ENCODE measurements around the gene SPACA4.

The SPACA4 gene

GRCh38 chr19:48598996-48599700 lies 7.4 kb upstream of the SPACA4 start:
- FAIRE-seq: no peak

GRCh38 chr19:48600679-48601417 lies 5.7 kb upstream of the SPACA4 start:
- FAIRE-seq: no peak

GRCh38 chr19:48603001-48603400 lies 3.5 kb upstream of the SPACA4 start:
- no peak for FAIRE-seq

- no peak for FAIRE-seq
These were observed 3.1 kb upstream of the SPACA4 start for GRCh38 chr19:48603449-48603848.

GRCh38 chr19:48603850-48604249 lies 2.7 kb upstream of the SPACA4 start:
- no peak for FAIRE-seq

GRCh38 chr19:48607359-48607755 lies 815 bp downstream of the SPACA4 start:
- FAIRE-seq: no peak

- no peak for FAIRE-seq
These were observed 2.3 kb downstream of the SPACA4 start for GRCh38 chr19:48608798-48609263.

- no peak for FAIRE-seq
These were observed 3.1 kb downstream of the SPACA4 start for GRCh38 chr19:48609571-48610108.

- no peak for FAIRE-seq
These were observed 5.3 kb downstream of the SPACA4 start for GRCh38 chr19:48611872-48612271.

GRCh38 chr19:48613024-48613851 lies 6.7 kb downstream of the SPACA4 start:
- no peak for FAIRE-seq

GRCh38 chr19:48613852-48614435 lies 7.4 kb downstream of the SPACA4 start:
- no peak for FAIRE-seq

- peak; percentile 34 for FAIRE-seq
These were observed 8.1 kb downstream of the SPACA4 start, which contains the start of gene FAM83E for GRCh38 chr19:48614436-48615230. Gene FAM83E (minus strand): TSS chr19:48615076. CDS start chr19:48613372, 1,704 bp downstream.

- no peak for FAIRE-seq
These were observed 8.9 kb downstream of the SPACA4 start for GRCh38 chr19:48615231-48616040.

GRCh38 chr19:48616041-48616436 lies 9.5 kb downstream of the SPACA4 start:
- FAIRE-seq: no peak

- no peak for FAIRE-seq
These were observed 10.0 kb downstream of the SPACA4 start for GRCh38 chr19:48616491-48617056.

- FAIRE-seq: no peak
These were observed 10.8 kb downstream of the SPACA4 start for GRCh38 chr19:48617146-48617937.

- FAIRE-seq: no peak
These were observed 11.9 kb downstream of the SPACA4 start for GRCh38 chr19:48618278-48618915.

GRCh38 chr19:48618916-48619691 lies 12.6 kb downstream of the SPACA4 start, which contains the start of the genes RPL18 and SPHK2:
Gene RPL18 (minus strand): TSS chr19:48619178. CDS start chr19:48619143, 35 bp downstream.
Gene SPHK2 (plus strand): TSS chr19:48619506. CDS start chr19:48620515, 1,009 bp downstream.
- FAIRE-seq: peak; percentile 98

Data from G401.6 (cell line).